Measurements from ENCODE around the gene SFT2D2. TPM values are rescaled to one million over a fixed set of nuclear protein-coding genes. Genes with fewer than 3 reads are reported as not detected.

Gene SFT2D2
- total RNA-seq, 1 donor from 2014 or later, result 13.3 TPM

DNA sequence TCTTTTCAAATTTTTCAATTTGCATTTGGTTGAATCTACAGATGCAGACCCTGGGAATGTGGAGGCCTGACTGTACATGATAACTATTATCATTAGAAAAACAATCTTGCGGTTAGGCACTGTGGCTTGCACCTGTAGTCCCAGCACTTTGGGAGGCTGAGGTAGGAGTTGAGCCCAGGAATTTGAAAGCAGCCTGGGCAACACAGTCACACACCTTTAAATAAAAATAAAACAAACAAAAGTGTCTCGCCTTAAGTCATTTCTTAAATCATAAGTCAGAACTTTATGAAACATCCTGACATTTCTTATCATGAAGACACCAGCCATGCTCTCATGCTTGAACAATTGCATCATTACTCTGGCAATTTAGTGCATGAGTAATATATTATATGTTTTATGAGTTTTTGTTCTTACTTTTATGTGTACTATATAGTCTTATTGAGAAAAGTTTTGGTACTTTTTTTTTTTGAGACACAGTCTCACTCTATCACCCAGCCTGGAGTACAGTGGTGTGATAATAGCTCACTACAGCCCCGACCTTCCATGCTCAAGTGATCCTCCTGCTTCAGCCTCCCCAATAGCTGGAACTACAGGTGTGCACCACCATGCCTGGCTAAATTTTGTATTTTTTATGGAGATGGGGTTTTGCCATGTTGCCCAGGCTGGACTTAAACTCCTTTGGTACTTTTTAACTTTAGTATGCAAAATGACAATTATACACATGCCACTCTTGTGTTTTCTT, 62.7 kb downstream of the SFT2D2 start:
- H3K27ac ChIP-seq (replicated peaks), result no peak overlapping the region
- no peak overlapping the region for H3K4me3 ChIP-seq
- DNase-seq, result no peak
- intact Hi-C loops (cut with micrococcal nuclease), result no loop called here
- no peaks in the 10 kb centered on the region for H3K36me3 ChIP-seq
- H3K9me3 ChIP-seq (replicated peaks), result no peaks in the 10 kb centered on the region
- H3K4me1 ChIP-seq, result no peaks in the 10 kb centered on the region
- TF ChIP-seq, protein P1, sequence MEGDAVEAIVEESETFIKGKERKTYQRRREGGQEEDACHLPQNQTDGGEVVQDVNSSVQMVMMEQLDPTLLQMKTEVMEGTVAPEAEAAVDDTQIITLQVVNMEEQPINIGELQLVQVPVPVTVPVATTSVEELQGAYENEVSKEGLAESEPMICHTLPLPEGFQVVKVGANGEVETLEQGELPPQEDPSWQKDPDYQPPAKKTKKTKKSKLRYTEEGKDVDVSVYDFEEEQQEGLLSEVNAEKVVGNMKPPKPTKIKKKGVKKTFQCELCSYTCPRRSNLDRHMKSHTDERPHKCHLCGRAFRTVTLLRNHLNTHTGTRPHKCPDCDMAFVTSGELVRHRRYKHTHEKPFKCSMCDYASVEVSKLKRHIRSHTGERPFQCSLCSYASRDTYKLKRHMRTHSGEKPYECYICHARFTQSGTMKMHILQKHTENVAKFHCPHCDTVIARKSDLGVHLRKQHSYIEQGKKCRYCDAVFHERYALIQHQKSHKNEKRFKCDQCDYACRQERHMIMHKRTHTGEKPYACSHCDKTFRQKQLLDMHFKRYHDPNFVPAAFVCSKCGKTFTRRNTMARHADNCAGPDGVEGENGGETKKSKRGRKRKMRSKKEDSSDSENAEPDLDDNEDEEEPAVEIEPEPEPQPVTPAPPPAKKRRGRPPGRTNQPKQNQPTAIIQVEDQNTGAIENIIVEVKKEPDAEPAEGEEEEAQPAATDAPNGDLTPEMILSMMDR (IDR thresholded peaks at IDR 0.05; ENCODE audit: borderline replicate concordance), result no peak
- no peaks in the 10 kb centered on the region for H3K27me3 ChIP-seq (ENCODE audit: low read depth)

- no peak overlapping the region for H3K27ac ChIP-seq (replicated peaks)
- TF ChIP-seq, protein P1 (IDR thresholded peaks at IDR 0.05; ENCODE audit: borderline replicate concordance), result no peak
- intact Hi-C loops (cut with micrococcal nuclease), result no loop called here
Measured at GRCh38 chr1:168291222-168291837, 65.5 kb downstream of the SFT2D2 start.

GRCh38 chr1:168293356-168293755, 67.6 kb downstream of the SFT2D2 start:
- intact Hi-C loops (cut with micrococcal nuclease), result no loop called here
- no peak for DNase-seq

More at GRCh38 chr1:168291222-168291837, 65.5 kb downstream of the SFT2D2 start:
- no peaks in the 10 kb centered on the region for H3K9me3 ChIP-seq (replicated peaks)
- H3K4me1 ChIP-seq, result no peaks in the 10 kb centered on the region
- H3K27me3 ChIP-seq (ENCODE audit: low read depth), result no peaks in the 10 kb centered on the region
- H3K36me3 ChIP-seq, result no peaks in the 10 kb centered on the region
- no peak overlapping the region for H3K4me3 ChIP-seq
- DNase-seq, result no peak

GRCh38 chr1:168295411-168296114, 69.8 kb downstream of the SFT2D2 start:
- H3K27ac ChIP-seq (replicated peaks), result no peak overlapping the region
- H3K27me3 ChIP-seq (ENCODE audit: low read depth), result no peaks in the 10 kb centered on the region
- no peaks in the 10 kb centered on the region for H3K36me3 ChIP-seq
- intact Hi-C loops (cut with micrococcal nuclease), result no loop called here
- H3K4me1 ChIP-seq, result no peaks in the 10 kb centered on the region
- no peak overlapping the region for H3K4me3 ChIP-seq
- no peak for DNase-seq
- H3K9me3 ChIP-seq (replicated peaks), result no peaks in the 10 kb centered on the region
- TF ChIP-seq, protein P1 (IDR thresholded peaks at IDR 0.05; ENCODE audit: borderline replicate concordance), result no peak

More at GRCh38 chr1:168293356-168293755, 67.6 kb downstream of the SFT2D2 start:
- Histone ChIP-seq H3K9me3 (replicated peaks) (no peaks in the 10 kb centered on the region), H3K4me3 (no peak overlapping the region), H3K27ac (replicated peaks) (no peak overlapping the region), H3K36me3 (no peaks in the 10 kb centered on the region), H3K4me1 (no peaks in the 10 kb centered on the region), H3K27me3 (ENCODE audit: low read depth) (no peaks in the 10 kb centered on the region)
- TF ChIP-seq, protein P1 (IDR thresholded peaks at IDR 0.05; ENCODE audit: borderline replicate concordance), result no peak

DNA sequence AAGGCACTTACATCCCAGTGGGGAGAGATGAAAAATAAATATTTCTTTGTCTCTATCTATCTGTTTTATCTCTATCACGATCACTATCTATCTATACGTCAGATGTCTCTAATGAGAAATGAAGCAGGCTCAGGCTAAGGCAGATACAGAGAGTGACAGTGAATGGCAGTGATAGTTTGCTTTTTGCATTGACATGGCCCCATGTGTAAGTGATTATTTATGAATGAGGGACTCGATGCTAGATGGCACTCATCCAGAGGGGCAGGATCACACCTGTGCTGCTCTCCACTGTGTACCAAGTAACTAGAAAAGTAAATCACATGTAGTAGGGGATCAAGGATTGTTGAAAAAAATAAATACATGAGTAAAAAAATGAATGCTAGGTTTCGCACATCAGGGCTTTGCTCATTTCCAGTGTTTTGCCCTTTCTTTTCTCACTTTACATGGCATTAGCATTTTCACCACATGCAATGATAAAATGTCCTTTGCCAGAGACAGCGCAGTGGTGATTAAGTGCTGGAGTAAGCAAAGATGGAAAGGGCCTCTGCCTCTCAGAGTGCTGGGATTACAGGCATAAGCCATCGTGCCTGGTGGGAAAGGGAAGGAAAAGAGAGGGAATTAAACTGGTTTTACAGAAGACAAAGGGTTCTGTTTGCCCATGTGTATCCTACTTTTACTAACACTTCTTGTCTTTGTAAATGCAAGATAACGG, 71.4 kb downstream of the SFT2D2 start:
- intact Hi-C loops (cut with micrococcal nuclease), result no loop called here
- H3K9me3 ChIP-seq (replicated peaks), result no peaks in the 10 kb centered on the region
- no peak overlapping the region for H3K4me3 ChIP-seq
- no peaks in the 10 kb centered on the region for H3K27me3 ChIP-seq (ENCODE audit: low read depth)
- H3K27ac ChIP-seq (replicated peaks), result no peak overlapping the region
- no peaks in the 10 kb centered on the region for H3K36me3 ChIP-seq
- H3K4me1 ChIP-seq, result no peaks in the 10 kb centered on the region
- TF ChIP-seq, protein P1 (IDR thresholded peaks at IDR 0.05; ENCODE audit: borderline replicate concordance), result no peak
- no peak for DNase-seq

All from left ventricle myocardium inferior (tissue), 1 donor.